ENCODE data around the gene BIN1. TPM values are rescaled to one million over a fixed set of nuclear protein-coding genes. Genes with fewer than 3 reads are reported as not detected.

The BIN1 gene
- total RNA-seq, 2 experiments from 2014 or later = 95.2 to 102 TPM

DNA sequence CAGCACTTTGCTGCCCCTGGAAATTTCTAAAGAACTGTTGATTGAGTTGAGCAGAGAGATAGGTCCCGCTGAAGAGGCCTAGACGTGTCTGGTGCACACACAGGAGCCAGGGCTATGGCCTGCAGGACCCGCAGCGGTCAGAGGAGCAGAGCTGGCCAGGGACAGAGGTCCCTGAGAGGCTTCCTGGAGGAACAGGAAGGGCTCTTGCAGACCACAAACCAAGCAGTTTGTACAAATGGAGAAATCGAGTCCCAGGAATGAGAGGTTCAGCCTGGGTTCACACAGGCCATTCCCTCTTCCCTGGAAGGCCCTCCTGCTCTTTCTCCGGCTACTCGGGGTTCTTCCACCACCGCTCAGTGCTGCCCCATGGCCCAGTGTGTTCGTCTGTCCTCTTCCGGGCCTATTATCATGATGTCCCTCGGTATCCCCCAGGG is 1.2 kb upstream of the BIN1 start:
- Mint-ChIP-seq H3K9me3 (no peaks in the 10 kb centered on the region), H3K27ac (no peak overlapping the region), H3K4me1 (ENCODE audit: low read depth) (peaks cover 5% of the 10 kb centered on the region), H3K27me3 (peaks cover 8% of the 10 kb centered on the region), H3K36me3 (ENCODE audit: low read depth) (no peaks in the 10 kb centered on the region), H3K4me3 (peak overlapping the region; percentile 73)
- no peak for ATAC-seq
- CTCF ChIA-PET = no interaction called here
- no peak for DNase-seq
- POLR2A ChIA-PET = no interaction called here
- TF ChIP-seq, protein P1, sequence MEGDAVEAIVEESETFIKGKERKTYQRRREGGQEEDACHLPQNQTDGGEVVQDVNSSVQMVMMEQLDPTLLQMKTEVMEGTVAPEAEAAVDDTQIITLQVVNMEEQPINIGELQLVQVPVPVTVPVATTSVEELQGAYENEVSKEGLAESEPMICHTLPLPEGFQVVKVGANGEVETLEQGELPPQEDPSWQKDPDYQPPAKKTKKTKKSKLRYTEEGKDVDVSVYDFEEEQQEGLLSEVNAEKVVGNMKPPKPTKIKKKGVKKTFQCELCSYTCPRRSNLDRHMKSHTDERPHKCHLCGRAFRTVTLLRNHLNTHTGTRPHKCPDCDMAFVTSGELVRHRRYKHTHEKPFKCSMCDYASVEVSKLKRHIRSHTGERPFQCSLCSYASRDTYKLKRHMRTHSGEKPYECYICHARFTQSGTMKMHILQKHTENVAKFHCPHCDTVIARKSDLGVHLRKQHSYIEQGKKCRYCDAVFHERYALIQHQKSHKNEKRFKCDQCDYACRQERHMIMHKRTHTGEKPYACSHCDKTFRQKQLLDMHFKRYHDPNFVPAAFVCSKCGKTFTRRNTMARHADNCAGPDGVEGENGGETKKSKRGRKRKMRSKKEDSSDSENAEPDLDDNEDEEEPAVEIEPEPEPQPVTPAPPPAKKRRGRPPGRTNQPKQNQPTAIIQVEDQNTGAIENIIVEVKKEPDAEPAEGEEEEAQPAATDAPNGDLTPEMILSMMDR (IDR thresholded peaks at IDR 0.05) = no peak
- intact Hi-C loops (cut with micrococcal nuclease) = no loop called here

DNA sequence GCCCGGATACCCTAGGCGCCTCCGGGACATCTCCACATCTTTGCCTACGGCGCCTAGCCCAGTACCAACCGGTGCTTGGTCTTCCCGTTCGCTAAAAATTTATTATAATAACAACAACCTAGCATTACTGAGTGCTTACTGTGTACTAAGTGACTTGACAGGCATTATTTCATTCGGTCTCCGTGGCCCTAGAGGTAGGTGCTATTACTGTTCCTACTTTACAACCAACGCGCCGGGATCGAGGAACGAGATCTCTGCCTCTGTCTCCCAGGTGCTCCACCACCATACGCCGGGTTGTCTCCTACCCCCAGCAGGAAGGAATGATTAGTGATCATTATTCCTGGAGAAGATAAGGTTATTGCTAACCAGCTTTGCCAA is 657 bp upstream of the BIN1 start:
- Mint-ChIP-seq H3K9me3 (no peaks in the 10 kb centered on the region), H3K4me3 (peak overlapping the region; percentile 73), H3K27ac (no peak overlapping the region), H3K4me1 (ENCODE audit: low read depth) (peaks cover 5% of the 10 kb centered on the region), H3K36me3 (ENCODE audit: low read depth) (no peaks in the 10 kb centered on the region), H3K27me3 (peaks cover 8% of the 10 kb centered on the region)
- TF ChIP-seq, protein P1 (IDR thresholded peaks at IDR 0.05) = no peak
- no peak for ATAC-seq
- intact Hi-C loops (cut with micrococcal nuclease) = no loop called here
- POLR2A ChIA-PET = interaction anchor here (1.0 kb wide), 1 partner anchor 27 kb away, joined by 4 read pairs; no protein-coding TSS in a partner anchor
- CTCF ChIA-PET = interaction anchor here (1.0 to 2.7 kb wide), 3 partner anchors 9 to 39 kb away, joined by 5 to 12 read pairs (median 5); no protein-coding TSS in a partner anchor
- DNase-seq = peak; percentile 19

DNA sequence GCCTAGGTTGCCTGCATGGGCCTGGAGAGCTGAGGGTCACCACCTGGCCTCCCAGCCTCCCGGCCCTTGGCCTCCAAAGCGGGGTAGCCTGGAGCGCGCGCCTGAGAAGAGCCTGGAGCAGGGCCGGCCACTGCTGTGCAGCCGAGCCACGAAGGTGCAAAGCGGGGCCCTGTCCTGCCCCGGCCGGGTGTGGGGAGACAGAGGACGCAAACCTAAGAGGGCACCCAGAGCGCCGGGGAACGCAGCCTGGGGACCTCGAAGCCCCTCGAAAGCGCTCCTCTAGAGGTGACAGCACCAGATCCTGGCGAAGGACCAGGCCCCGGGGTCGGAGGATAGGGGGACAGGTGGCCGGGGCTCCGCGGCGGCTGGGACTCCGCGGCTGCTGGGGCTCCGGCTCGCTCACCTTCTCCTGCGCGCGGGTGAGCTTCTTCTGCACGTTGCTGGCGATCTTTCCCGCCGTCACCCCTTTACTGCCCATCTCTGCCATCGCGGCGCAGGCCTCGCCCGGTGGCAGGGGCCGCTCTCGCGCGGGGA is 430 bp downstream of the BIN1 start:
- peaks cover 5% of the 10 kb centered on the region for H3K4me1 Mint-ChIP-seq (ENCODE audit: low read depth)
- peak overlapping the region; percentile 61 for H3K4me3 Mint-ChIP-seq
- no peaks in the 10 kb centered on the region for H3K36me3 Mint-ChIP-seq (ENCODE audit: low read depth)
- H3K9me3 Mint-ChIP-seq = no peaks in the 10 kb centered on the region
- no peak overlapping the region for H3K27ac Mint-ChIP-seq
- POLR2A ChIA-PET = interaction anchor here (1.0 kb wide), 1 partner anchor 26 kb away, joined by 4 read pairs; no protein-coding TSS in a partner anchor
- peak; percentile 21 for DNase-seq
- ATAC-seq = peak; percentile 28
- H3K27me3 Mint-ChIP-seq = peaks cover 8% of the 10 kb centered on the region
- TF ChIP-seq, protein P1 (IDR thresholded peaks at IDR 0.05) = no peak
- CTCF ChIA-PET = interaction anchor here (1.0 to 2.7 kb wide), 4 partner anchors 10 to 69 kb away, joined by 3 to 12 read pairs (median 5); no protein-coding TSS in a partner anchor
- intact Hi-C loops (cut with micrococcal nuclease) = no loop called here

DNA sequence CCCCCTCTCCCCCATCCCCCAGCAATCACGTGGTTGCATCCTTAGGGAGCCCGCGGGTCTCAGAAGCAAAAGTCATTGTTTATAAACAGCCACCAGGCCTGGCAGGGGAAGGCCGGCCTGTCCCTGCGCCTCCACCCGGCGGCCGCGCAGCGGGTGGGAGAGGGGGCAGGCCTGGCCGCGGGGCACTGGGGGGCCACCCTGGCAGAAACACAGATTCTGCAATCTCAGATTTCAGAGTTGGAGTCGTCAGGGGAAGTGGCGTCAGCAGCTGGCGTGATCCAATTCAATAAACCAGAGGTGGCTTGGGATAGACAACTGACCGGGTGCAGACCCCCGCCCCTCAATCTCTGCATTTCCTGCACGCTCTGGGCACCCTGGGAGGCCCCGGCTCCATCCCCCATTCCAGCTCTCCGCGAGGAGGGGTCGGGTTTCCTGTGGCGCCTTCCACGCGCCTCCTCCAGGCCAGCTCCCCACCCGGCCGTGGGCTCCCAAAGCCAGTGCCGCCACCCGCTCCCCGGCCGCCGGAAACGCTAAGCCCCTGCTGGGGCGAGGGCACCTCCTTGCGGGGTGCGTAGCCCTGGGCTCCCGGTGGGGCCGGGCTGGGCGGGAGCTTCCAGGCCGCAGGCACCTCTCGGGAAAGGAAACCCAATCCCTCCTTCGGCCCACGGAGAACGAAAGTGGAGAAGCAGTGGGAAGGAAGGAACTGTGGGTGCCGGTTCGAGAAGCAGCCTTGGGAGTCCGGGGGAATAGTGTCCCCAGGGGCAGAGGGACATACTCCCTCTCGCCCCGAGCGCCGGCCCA is 1.1 kb downstream of the BIN1 start:
- H3K27me3 Mint-ChIP-seq = peaks cover 7% of the 10 kb centered on the region
- intact Hi-C loops (cut with micrococcal nuclease) = no loop called here

More for the DNA sequence above, 1.1 kb downstream of the BIN1 start:
- H3K36me3 Mint-ChIP-seq (ENCODE audit: low read depth) = no peaks in the 10 kb centered on the region
- no peak for DNase-seq
- TF ChIP-seq, protein P1 (IDR thresholded peaks at IDR 0.05) = no peak
- no peaks in the 10 kb centered on the region for H3K9me3 Mint-ChIP-seq
- no peak overlapping the region for H3K27ac Mint-ChIP-seq
- ATAC-seq = no peak
- CTCF ChIA-PET = interaction anchor here (1.1 to 2.7 kb wide), 3 partner anchors 21 to 70 kb away, joined by 3 to 12 read pairs (median 5); no protein-coding TSS in a partner anchor
- peaks cover 5% of the 10 kb centered on the region for H3K4me1 Mint-ChIP-seq (ENCODE audit: low read depth)
- peak overlapping the region; percentile 61 for H3K4me3 Mint-ChIP-seq
- POLR2A ChIA-PET = no interaction called here
